ENCODE results near the gene VCY1B. TPM values are rescaled to one million over a fixed set of nuclear protein-coding genes. Genes with fewer than 3 reads are reported as not detected.
"Not testable (repeated sequence)": the region's sequence is repeated elsewhere in the genome, so short reads cannot be mapped to it uniquely, and the experiment has no call there.

VCY1B gene
- total RNA-seq = not detected
- not detected for polyA plus RNA-seq
- long read RNA-seq, donor 1 = 0 reads
- long read RNA-seq, donor 2 = 0 reads

DNA sequence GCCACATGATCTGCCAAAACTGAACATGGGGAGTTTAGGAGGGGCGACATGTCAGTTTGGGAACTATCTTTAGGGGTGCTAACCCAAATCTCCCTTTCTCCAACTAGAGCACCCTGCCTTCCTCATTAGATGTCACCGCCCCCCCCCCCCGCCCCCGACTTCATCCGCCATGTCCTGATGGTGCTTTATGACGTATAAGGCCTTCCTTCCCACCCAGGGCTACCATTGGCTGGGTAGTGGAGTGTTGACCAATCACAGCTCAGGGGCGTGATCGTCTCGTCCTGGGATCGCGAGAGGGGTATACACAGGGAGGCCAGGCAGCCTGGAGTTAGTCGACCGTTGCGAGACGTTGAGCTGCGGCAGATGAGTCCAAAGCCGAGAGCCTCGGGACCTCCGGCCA lies at the start of gene VCY1B:
Gene VCY1B (plus strand): TSS at position 301 of the 400 bp plus-strand sequence. CDS start 63 bp downstream, at position 364.
- H3K4me3 ChIP-seq; H3K9me3 ChIP-seq; DNase-seq; intact Hi-C loops (cut with DNase I); H3K27ac ChIP-seq; H3K27me3 ChIP-seq (ENCODE audit: insufficient read depth in 3 of 3, low read length in 2 of 3); H3K36me3 ChIP-seq (ENCODE audit: insufficient read depth in 1 of 2, low read depth in 1 of 2); ATAC-seq; H3K4me1 ChIP-seq: not testable (repeated sequence)
- no CpG with 5 or more reads among the region's 19 CpGs for WGBS, 3 donors

DNA sequence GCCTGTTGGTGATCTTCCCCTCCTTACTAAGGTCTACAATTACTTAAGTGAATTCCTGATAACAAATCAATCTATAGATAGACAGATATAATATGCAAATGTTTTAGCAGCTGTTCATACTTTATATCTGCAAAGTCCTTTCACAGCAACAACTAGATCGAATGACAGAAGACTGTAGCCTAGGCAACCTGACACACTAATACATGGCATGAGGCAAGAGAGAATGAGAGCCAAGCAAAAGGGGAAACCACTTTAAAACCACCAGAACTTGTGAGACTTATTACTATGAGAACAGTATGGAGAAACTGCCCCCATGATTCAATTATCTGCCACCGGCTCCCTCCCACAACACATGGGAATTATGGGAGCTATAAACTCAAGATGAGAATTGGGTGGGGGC lies 44.1 kb upstream of the VCY1B start:
- H3K27ac ChIP-seq; H3K9me3 ChIP-seq; H3K4me1 ChIP-seq; H3K4me3 ChIP-seq; H3K27me3 ChIP-seq (ENCODE audit: insufficient read depth in 3 of 3, low read length in 2 of 3); DNase-seq; H3K36me3 ChIP-seq (ENCODE audit: insufficient read depth in 1 of 2, low read depth in 1 of 2); intact Hi-C loops (cut with DNase I); ATAC-seq: not testable (repeated sequence)
- WGBS, 3 donors = no CpG with 5 or more reads among the region's 2 CpGs

GRCh38 chrY:14030395-14030794 lies 25.6 kb upstream of the VCY1B start:
- H3K36me3 ChIP-seq (ENCODE audit: insufficient read depth in 1 of 2, low read depth in 1 of 2); intact Hi-C loops (cut with DNase I); H3K4me1 ChIP-seq; H3K27me3 ChIP-seq (ENCODE audit: insufficient read depth in 3 of 3, low read length in 2 of 3); H3K4me3 ChIP-seq; H3K27ac ChIP-seq; H3K9me3 ChIP-seq; DNase-seq; ATAC-seq: not testable (repeated sequence)
- WGBS, 3 donors = no CpG with 5 or more reads among the region's 2 CpGs

DNA sequence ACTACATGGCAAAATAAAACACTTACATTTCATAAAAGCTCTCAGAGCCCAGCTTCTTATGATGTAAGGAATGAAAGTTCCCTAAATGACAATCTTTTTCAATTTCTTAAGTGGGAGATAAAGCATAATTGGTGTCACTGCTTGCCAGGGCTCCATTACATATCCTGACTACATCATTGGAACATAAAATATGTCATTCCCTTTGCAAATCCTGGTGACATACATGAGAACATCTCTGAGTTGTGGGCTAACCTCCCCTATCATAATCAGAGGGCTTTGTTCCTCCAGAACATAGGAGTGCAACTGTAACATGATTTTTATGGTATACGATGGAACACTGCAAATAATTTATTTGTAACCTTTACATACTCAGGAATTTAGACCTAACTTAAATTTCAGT lies 29.9 kb downstream of the VCY1B start:
- WGBS, 3 donors = 79 to 85% methylated on average over 1 of the region's 1 CpG; no CpG with 5 or more reads in 1 of the 3 donors
- no peak overlapping the region for H3K4me3 ChIP-seq
- H3K4me1 ChIP-seq = no peaks in the 10 kb centered on the region
- intact Hi-C loops (cut with DNase I) = no loop called here
- H3K27ac ChIP-seq = no peak overlapping the region
- DNase-seq (no peak), ATAC-seq (no peak)
- H3K9me3 ChIP-seq = no peaks in the 10 kb centered on the region
- TF ChIP-seq, protein P1, sequence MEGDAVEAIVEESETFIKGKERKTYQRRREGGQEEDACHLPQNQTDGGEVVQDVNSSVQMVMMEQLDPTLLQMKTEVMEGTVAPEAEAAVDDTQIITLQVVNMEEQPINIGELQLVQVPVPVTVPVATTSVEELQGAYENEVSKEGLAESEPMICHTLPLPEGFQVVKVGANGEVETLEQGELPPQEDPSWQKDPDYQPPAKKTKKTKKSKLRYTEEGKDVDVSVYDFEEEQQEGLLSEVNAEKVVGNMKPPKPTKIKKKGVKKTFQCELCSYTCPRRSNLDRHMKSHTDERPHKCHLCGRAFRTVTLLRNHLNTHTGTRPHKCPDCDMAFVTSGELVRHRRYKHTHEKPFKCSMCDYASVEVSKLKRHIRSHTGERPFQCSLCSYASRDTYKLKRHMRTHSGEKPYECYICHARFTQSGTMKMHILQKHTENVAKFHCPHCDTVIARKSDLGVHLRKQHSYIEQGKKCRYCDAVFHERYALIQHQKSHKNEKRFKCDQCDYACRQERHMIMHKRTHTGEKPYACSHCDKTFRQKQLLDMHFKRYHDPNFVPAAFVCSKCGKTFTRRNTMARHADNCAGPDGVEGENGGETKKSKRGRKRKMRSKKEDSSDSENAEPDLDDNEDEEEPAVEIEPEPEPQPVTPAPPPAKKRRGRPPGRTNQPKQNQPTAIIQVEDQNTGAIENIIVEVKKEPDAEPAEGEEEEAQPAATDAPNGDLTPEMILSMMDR (IDR thresholded peaks at IDR 0.05) = no peak
- no peaks in the 10 kb centered on the region for H3K27me3 ChIP-seq (ENCODE audit: insufficient read depth in 3 of 3, low read length in 2 of 3)
- no peaks in the 10 kb centered on the region for H3K36me3 ChIP-seq (ENCODE audit: insufficient read depth in 1 of 2, low read depth in 1 of 2)

Other genes starting within 250 kb of the VCY1B start
- not detected for gene VCY, start 69.8 kb upstream of the VCY1B start, total RNA-seq
- not detected for gene VCY, start 69.8 kb upstream of the VCY1B start, polyA plus RNA-seq